Cerebellar cortex (tissue), 1 donor: ENCODE results near the gene PGAP6.

Source experiments
- DNase-seq: peaks from one replicate; pipeline ENCODE4 v3.0.0-alpha.2; 2015; ENCODE audit warnings: low spot score

PGAP6 gene

DNA sequence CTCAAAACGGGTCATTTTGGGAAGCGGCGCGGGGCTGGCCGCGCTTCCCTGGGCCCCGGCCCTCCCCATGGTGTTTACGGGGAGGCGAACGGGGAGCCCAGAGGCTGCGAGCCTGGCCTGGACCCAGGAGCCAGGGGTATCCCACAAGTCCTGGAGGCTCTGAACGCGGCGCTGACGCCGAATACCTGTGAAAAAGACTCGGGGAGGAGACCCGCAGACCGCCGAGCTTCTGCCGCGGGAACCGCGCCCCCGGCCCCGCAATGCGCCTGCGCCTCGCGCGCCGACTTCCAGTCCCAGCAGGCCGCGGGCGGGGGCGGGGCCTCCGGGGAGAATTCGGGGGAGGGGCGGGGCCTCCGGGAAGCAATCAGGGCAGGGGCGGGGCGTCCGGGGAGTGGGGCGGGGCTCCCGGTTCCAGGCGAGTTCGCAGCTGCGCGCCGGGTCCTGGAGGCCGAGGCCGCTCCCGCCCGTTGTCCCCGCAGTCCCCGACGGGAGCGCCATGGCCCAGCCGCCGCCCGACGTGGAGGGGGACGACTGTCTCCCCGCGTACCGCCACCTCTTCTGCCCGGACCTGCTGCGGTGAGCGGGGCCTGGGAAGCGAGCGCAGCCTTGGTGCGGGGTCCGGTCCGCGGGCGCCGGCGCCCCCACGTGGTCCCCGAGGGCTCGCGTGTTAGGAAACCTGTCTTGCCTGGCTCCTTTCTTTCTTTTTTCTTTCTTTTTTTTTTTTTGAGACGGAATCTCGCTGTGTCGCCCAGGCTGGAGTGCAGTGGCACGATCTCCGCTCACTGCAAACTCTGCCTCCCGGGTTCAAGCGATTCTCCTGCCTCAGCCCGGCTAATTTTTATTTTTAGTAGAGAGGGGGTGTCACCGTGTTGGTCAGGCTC is 19.9 kb upstream of the PGAP6 start, which contains the start of gene DECR2:
TSS of gene DECR2 (plus strand) at position 418 of the 881 bp plus-strand sequence. CDS start at position 497, 79 bp downstream.
- peak; percentile 90 for DNase-seq

DNA sequence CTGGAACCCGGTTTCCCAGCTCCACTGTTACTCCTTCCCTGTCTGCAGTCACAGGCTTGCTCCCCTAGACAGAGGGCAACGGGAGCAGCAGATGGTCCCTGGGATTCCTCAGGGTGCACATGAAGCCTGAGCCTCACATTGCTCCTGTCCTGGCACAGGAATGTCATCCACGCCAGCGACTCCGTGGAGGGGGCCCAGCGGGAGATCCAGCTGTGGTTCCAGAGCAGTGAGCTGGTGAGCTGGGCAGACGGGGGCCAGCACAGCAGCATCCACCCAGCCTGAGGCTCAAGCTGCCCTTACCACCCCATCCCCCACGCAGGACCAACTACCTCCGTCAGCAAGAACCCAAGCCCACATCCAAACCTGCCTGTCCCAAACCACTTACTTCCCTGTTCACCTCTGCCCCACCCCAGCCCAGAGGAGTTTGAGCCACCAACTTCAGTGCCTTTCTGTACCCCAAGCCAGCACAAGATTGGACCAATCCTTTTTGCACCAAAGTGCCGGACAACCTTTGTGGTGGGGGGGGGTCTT is 18.3 kb upstream of the PGAP6 start:
- no peak for DNase-seq

DNA sequence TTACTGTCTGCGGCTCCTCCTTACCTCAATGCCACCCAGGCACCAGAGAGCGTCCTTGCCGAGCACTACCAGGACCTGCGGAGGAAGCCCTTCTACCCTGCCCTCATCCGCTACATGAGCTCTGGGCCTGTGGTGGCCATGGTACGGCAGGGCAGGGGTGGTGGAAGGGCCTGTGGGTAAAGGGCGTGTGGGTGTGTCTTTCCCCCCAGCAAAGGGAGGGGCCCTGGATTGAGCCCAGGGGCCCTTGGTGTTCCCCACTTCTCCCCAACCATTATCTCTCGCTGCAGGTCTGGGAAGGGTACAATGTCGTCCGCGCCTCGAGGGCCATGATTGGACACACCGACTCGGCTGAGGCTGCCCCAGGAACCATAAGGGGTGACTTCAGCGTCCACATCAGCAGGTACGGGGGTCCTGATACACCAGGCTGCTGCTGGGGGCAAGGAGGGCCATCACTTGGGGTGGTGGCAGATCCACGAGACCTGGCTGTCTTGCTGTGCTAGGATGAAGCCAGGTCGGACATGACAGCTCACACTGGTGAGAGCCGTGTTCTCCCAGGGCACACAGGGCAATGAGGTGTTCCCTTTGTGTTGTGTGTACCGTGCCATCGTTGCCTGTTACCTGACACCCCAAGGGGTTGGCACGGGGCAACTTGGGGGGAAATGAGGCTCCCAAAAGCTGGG is 17.7 kb upstream of the PGAP6 start:
- no peak for DNase-seq

DNA sequence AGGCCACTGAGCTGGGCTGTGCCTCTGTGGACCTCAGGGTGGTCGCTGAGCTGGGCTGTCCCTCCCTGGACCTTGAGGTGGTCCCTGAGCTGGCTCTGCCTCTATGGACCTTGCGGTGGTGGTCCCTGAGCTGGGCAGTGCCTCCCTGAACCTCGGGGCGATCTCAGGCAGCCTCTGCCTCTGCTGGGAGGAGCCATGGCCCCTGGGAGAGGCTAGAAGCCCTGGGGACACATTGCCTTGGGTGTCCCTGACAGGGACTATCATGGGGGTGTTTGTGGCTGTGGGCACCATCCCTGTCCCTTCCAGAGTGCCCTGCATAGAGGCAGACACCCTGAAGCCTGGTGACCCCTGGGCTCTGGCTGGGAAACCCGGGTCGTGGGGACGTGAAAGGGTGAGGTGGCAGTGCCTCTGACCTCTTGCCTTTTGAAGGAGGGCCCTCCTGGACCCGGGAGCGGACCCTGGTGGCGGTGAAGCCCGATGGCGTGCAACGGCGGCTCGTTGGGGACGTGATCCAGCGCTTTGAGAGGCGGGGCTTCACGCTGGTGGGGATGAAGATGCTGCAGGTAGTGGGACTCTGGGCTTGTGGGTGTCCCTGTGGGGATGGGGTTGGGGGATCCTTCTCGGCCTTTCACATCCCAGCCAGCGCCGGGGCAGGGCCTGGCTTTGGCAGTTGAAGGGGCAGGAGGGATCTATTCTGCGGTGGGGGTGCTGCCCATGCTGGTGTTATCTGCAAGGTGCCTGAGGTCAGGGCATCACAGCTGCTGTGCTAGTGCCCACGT is 17.0 kb upstream of the PGAP6 start:
- DNase-seq: no peak

DNA sequence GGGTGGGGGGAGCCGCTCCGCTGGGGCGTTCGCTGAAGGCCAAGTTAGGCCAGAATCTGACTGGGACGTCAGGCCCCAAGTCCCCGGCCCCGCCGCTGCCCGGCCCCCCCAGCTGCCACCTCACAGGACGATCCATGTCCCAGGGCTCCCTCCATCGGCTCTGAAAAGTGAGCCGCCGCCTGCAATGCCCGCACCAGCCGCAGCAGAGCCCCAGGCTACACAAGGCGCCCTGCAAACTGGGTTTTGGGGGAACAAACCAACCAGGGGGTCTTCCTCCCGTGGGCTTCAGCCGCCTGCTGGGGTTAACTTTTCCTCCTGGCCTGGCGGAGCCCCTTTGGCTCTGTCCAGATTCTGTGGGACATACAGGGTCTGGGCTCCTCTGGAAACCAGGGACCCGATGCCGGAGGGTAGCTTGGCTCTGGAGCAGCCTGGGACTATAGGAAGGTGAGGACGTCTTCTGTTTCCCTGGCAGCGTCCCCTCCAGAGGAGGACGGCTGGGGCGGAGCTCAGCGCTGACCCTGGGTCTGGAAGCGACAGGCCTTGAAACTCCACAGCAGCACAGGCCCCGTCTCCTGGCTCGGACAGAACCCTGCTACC is 16.1 kb upstream of the PGAP6 start:
- DNase-seq: peak; percentile 71

DNA sequence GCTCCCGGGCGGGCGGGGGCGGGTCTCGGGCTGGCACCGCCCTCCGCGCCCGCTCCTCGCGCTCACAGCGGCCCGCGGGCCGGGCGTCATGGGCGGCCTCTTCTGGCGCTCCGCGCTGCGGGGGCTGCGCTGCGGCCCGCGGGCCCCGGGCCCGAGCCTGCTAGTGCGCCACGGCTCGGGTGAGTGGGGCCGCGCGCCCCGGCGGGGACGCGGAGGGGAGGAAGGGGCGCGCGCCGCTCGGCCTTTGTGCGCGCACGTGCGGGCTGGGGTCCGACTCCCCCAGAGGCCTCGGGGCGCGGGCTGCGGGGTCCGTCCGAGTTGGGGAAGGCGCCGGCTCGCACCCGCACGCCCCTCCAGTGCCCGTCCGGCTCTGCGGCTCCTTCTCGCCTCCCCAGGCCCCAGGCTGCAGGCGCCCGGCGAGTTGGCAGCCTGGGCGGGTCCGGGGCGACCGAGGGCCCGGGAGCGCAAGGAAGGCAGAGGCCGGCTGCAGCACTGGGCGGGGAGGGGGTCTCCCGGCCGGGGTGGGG is 15.4 kb upstream of the PGAP6 start, which contains the start of gene NME4:
TSS of gene NME4 (plus strand) at position 65 of the 527 bp plus-strand sequence. CDS start at position 89, 24 bp downstream.
- DNase-seq: no peak

DNA sequence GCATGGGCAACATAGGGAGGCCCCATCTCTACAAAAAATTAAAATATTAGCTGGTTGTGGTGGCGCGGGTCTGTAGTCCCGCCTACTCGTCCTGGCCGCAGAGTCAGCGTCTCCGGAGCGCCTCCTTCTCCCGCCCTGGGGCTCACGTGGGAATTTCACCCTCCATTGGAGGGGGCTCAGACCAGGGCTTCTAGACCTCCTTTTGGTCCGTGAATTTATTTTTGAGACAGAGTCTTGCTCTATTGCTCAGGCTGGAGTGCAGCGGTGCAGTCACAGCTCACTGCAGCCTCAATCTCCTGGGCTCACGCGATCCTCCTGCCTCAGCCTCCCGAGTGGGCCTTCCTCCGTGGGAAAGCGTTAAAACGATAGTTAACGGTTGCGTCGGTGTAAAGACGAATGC is 14.8 kb upstream of the PGAP6 start:
- DNase-seq: peak; percentile 73

DNA sequence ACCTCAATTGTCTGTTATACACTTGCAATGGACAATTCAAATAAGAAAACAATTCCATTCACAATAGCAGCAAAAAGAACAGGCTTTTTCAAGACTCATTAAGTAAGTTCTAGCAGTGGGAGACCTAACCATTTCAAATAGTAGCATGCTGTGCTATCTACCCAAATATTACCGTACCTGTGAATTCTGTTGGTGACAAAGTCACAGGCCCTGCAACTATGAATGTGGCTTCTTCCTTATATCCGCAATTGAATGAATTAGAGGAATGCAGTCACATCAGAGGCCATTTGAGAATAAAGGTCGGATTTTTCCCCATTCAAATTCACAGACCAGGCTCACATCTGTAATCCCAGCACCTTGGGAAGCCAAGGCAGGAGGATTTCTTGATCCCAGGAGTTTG is 14.4 kb upstream of the PGAP6 start:
- no peak for DNase-seq

DNA sequence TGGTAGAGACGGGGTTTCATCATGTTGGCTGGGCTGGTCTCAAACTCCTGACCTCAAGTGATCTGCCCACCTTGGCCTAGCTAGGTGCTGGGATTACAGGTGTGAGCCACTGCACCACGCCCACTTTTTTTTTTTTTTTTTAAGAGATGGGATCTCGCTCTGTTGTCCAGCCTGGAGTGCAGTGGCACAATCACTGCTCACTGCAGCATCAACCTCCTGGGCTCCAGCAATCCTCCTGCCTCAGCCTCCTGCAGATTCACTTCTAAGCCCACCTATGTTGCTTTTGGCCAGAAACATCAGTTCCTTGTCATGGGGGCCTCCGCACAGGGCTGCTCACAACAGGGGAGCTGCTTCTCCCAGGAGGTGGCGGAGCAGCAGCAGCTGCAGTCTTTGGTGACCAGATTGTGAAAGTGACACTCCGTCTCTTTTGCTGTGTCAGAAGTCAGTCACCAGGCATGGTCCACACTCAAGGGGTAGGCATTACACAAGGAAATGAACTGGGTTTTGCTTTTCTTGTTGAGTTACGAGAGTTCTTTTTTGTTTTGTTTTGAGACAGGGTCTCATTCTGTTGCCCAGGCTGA is 10.8 kb upstream of the PGAP6 start:
- DNase-seq: no peak

DNA sequence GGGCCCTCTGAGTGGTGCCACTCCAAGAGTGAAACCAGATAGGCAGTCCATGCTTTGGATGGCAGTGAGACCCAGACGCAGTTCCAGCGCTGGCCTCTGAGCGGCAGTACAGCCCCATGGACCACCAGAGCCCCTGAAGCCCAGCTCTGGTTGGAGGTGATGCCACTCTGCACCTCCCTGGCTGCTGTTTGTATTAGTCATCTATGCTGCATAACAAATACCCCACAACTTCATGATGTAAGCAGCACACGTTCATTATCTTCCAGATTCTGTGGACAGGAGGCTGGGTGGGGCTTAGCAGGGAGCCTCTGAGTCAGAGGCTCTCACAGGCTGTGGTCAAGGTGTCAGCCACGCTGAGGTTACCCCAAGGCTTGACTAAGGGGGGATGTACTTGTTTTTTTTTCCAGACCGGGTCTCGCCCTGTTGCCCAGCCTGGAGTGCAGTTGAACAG is 10.1 kb upstream of the PGAP6 start:
- peak; percentile 73 for DNase-seq

DNA sequence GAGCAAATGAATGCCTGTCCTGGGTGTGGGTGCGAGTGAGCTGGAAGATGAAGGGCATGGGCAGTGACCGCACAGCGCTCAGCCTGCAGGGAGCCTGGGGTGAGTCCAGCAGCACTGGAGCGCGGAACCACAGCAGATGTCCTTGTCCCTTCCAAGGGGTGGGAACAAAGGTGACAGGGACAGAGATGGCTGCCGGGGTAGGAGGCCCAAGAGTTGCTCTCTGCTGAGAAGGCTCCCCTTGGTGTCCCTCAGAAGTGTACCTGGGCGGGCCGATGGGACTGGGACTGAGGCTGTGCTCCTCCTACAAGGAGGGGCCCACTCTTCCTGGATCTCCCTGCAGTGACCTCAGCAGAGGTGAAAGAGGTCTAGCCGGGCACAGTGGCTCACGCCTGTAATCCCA is 7.6 kb upstream of the PGAP6 start:
- no peak for DNase-seq

DNA sequence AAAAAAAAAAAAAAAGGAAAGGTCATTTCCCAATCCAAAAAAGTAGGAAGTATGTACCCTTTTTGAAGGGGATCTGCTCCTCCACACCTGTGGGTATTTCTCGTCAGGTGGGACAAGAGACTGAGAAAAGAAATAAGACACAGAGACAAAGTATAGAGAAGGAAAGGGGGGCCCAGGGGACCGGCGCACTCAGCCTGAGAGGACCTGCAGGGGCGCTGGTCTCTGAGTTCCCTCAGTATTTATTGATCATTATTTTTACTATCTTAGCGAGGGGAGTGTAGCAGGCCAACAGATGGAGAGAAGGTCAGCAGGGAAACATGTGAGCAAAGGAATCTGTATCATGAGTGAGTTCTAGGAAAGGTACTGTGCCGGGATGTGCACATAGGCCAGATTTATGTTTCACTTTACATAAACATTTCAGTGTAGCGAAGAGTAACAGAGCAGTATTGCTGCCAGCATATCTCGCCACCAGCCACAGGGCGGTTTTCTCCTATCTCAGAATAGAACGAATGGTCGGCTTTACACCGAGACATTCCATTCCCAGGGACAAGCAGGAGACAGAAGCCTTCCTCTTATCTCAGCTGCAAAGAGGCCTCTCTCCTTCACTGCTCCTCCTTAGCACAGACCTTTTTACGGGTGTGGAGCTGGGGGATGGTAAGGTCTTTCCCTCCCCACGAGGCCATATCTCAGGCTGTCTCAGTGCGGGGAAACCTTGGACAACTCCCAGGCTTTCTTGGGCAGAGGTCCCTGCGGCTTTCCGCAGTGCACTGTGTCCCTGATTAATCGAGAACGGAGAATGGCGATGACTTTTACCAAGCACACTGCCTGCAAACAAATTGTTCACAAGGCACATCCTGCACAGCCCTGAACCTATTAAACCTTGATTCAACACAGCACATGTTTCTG is 6.2 kb upstream of the PGAP6 start:
- peak; percentile 63 for DNase-seq

DNA sequence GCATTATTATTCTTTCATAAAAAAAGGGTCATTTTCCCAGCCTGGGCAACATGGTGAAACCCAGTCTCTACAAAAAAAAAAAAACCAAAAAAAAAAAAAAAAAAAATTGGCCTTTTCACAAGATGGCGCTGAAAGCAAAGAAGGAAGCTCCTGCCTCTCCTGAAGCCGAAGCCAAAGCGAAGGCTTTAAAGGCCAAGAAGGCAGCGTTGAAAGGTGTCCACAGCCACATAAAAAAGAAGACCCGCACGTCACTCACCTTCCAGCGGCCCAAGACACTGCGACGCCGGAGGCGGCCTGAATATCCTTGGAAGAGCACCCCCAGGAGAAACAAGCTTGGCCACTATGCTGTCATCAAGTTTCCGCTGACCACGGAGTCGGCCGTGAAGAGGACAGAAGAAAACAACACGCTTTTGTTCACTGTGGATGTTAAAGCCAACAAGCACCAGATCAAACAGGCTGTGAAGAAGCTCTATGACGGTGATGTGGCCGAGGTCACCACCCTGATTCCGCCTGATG is 4.9 kb upstream of the PGAP6 start:
- DNase-seq: peak; percentile 64

DNA sequence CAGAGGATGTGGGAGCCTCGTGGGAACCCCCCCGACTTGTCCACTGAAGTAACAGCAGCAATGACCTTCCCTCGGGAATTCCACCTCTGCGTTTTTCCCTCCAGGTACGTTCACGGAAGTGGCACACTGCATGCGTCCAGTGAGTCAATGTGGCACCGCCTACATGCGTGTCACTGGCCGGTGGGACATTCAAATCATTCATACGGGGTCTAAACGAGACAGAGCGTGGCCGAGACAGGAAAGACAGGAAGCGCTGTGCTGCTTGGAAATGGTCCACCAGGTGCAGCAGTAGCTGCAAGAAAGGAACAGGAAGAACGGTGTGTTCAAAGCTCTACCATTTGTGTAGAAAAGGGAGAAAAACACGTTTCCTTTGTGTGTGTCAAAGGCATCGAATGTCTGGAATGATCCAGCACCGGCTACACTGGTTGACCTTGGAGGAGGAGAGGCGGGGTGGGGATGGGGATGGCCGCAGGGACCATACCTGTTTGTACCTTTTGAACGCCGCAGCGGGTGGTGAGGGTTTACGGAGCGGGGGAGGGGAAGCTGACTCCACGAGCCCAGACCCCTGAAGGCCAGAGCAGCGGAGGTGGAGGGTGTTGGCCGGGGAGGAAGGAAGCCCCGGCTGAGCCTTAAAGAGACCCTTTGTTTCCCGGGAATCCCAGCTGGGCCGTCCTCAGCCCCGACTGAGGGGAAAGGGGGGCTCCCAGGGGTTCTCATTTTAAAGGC is 1.7 kb upstream of the PGAP6 start:
- no peak for DNase-seq

DNA sequence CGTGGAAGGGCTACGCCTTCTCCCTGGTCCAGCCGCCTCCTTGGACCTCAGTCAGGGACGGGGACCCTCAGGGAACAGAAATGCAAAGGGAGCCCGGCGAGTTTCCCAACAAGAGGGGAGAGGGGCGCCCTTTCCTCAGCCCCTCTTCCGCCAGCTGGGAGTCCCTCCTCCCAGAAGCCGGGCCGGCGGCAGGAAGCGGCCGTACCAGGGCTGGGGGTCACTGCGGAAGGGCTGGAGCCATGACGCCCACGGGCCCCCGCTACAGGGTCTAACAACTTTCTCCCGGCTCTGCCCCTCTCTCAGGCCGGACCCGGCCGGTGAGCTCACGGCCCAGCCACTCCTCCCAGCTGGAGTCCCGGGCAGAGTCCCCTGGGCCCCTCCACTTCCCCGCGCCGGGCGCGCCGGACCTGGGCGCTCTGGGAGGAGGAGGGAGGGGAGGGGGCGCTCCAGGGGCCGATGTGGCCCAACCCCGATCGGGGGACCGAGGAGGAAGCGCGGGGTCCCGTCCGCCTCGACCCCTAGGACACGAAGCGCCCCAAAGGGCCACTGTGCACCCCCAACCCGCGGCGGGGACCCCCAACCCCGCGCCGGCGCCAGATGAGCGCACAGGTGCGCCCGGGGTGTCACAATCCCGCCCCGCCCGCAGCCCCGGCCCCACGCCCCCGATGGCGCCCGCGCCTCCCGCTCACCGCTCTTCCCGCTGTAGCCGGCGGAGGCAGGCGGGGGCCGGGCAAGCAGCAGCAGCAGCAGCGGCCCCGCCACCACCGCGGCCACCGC is 578 bp downstream of the PGAP6 start:
- DNase-seq: no peak

DNA sequence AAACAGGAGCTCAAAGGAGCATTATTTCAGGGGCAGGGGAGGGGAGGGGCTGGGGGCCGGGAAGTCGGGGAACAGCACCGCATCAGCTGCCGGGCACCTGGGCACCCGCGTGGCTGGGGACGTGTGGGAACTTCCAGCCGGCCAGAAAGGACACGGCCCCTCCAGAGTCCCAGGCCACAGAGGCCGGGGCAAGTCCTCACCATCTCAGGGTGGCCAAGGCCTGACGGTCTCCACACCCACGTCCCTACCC is 1.1 kb downstream of the PGAP6 start:
- DNase-seq: no peak

DNA sequence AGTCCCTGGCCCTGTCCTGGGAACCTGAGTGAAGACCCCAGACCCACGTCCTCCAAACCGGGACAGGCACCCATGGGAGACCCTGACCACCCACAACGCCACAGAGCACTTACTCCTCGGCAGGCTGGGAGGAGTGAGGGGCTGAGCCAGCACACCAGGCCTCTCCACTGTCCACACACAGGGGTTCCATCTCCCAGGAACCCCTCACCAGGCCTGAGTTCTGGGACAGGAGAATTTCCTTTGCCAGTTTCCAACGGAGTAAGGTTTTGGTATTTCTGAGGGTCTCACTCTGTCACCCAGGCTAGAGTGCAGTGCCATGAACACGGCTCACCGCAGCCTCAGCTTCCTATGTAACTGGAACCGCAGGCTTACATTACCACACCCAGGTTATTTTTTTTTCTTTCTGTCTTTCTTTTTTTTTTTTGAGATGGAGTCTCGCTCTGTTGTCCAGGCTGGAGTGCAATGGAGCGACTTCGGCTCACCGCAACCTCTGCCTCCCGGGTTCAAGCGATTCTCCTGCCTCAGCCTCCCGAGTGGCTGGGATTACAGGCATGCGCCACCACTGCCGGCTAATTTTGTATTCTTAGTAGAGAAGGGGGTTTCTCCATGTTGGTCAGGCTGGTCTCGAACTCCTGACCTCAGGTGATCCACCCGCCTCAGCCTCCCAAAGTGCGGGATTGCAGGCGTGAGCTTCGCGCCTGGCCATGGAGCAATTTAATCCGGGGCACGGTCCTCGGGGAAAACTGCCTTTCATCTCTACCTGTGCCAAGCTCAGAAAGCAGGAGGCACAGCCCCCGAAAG is 1.6 kb downstream of the PGAP6 start:
- DNase-seq: no peak
